ENCODE measurements around the gene SLC11A1. TPM values are rescaled to one million over a fixed set of nuclear protein-coding genes. Genes with fewer than 3 reads are reported as not detected.

SLC11A1 gene
- total RNA-seq, 3 donors from 2014 or later (not counting 1 experiment from before 2014, with no cell fraction given) = 17.9 to 53.5 (median 35.5) TPM

DNA sequence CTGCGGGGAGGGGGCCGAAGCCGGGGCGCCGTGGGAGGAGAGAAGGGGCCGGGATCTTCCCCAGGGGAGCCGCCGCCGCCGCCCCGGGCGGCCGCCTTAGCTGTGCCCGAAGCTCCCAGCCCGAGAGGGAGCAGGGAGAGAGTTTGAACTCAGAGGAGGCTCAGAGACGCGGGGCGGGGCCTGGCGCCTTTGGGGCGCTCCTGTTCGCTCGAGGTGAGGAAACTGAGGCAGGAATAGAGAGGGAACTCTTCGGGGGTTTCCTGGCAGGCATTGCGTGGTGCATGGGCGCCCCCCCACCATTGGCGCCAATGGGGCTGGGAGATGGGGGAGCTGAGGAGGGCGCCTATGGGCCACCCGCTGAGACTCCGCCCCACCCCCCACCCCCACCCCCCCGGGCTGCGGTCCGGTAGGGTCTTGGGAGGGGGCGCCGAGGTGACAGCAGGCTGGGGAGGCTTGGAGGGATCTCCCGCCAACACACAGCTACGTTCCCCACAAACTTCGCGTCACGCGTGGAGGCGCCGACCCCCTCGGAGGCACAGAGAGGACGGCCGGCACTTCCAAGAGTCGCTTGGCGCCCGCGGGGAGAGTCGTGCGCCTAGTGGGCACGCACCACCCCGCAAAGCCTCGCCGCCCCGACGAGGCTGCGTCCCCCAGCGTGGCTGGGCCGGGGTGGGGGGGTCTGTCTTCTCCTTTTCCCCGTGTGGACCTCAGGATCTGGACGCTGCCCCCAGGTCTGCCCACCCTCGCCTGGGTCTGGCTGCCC, 18.3 kb downstream of the SLC11A1 start:
- no peaks in the 10 kb centered on the region for H3K27me3 ChIP-seq (ENCODE audit: control insufficient read depth, insufficient read depth, low read length)
- peak overlapping the region; percentile 95 for H3K4me3 Mint-ChIP-seq
- peak; percentile 48 to 63 for DNase-seq
- H3K27ac Mint-ChIP-seq = peak overlapping the region; percentile 98
- H3K4me1 ChIP-seq (ENCODE audit: control insufficient read depth, insufficient read depth, low read length) = peaks cover 78% of the 10 kb centered on the region
- peaks cover 41% of the 10 kb centered on the region for H3K36me3 ChIP-seq (ENCODE audit: control insufficient read depth, insufficient read depth, low read length)
- no peaks in the 10 kb centered on the region for H3K9me3 Mint-ChIP-seq
- H3K4me3 ChIP-seq (ENCODE audit: low read length) = peak overlapping the region; percentile 92
- ATAC-seq = no peak
- intact Hi-C loops (cut with micrococcal nuclease) = no loop called here
- H3K27me3 Mint-ChIP-seq (ENCODE audit: low read depth in 2 of 2) = no peaks in the 10 kb centered on the region
- H3K4me1 Mint-ChIP-seq = peaks cover 52 to 75% of the 10 kb centered on the region in 2 donors
- no peaks in the 10 kb centered on the region for H3K9me3 ChIP-seq (ENCODE audit: control insufficient read depth, insufficient read depth, low read length)
- H3K27ac ChIP-seq (ENCODE audit: low read length) = peak overlapping the region; percentile 84
- WGBS (ENCODE audit: insufficient coverage) = under 1% methylated on average over 54 of the region's 63 CpGs
- TF ChIP-seq, protein P1, sequence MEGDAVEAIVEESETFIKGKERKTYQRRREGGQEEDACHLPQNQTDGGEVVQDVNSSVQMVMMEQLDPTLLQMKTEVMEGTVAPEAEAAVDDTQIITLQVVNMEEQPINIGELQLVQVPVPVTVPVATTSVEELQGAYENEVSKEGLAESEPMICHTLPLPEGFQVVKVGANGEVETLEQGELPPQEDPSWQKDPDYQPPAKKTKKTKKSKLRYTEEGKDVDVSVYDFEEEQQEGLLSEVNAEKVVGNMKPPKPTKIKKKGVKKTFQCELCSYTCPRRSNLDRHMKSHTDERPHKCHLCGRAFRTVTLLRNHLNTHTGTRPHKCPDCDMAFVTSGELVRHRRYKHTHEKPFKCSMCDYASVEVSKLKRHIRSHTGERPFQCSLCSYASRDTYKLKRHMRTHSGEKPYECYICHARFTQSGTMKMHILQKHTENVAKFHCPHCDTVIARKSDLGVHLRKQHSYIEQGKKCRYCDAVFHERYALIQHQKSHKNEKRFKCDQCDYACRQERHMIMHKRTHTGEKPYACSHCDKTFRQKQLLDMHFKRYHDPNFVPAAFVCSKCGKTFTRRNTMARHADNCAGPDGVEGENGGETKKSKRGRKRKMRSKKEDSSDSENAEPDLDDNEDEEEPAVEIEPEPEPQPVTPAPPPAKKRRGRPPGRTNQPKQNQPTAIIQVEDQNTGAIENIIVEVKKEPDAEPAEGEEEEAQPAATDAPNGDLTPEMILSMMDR (IDR thresholded peaks at IDR 0.05) = no peak
- no peaks in the 10 kb centered on the region for H3K36me3 Mint-ChIP-seq

DNA sequence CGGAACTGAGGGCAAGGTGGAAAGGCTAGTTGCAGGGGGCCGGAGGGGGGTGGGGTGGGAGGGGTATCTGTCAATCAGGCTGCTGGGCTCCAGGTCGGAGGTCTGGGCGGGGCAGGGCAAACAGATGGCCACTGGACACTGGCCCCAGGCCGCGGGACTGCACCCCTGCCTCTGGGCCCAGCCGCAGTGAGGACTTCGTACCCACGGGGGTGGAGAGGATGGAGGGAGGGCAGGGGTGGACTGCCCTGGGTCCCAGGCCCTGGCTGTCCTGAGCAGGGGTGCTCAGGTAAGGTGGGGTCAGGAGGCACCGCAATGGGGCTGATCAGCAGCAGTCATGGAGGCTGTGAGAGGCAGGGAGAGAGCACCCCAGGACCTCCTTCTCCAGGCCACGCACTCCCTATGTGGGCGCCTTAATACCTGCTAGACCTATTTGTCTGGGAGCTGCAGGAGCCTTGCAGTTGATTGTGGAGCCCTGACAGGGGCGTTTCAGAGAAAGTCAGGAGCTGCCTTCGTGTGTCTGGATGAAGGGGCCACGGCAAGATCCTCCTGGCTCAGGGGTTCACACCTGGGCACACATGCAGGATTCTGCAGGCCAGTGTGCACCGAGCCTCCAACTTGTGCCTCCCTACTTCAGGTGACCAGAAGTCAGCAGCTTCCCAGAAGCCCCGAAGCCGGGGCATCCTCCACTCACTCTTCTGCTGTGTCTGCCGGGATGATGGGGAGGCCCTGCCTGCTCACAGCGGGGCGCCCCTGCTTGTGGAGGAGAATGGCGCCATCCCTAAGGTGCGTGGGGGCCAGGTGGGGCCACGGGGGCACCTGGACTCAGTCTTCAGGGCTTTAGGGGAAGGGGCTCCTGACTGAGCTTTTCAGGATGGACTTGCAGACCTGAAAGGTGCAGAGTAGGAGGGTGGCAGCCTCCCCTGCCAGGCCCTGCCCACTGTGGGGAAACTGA, 19.1 kb downstream of the SLC11A1 start:
- H3K27me3 Mint-ChIP-seq (ENCODE audit: low read depth in 2 of 2) = no peaks in the 10 kb centered on the region
- WGBS (ENCODE audit: insufficient coverage) = 37% methylated on average over 22 of the region's 24 CpGs

DNA sequence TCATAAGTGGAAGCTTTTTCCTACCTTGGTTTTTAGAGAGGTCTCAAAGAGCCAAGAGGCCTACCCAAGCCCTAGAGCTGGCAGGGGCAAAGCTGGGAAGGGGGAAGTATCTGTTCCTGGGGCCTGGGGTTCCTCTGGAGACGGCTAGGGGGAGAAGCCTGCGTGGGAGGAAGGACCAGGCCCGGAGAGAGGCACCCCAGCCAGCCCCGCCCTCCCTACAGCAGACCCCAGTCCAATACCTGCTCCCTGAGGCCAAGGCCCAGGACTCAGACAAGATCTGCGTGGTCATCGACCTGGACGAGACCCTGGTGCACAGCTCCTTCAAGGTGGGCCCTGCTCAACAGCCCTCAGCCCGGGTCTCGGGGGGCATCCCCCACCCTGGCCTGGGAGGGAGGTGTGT, 19.8 kb downstream of the SLC11A1 start:
- Histone ChIP-seq H3K27me3 (ENCODE audit: control insufficient read depth, insufficient read depth, low read length) (no peaks in the 10 kb centered on the region), H3K36me3 (ENCODE audit: control insufficient read depth, insufficient read depth, low read length) (peaks cover 42% of the 10 kb centered on the region), H3K27ac (ENCODE audit: low read length) (peak overlapping the region; percentile 21), H3K4me1 (ENCODE audit: control insufficient read depth, insufficient read depth, low read length) (peaks cover 79% of the 10 kb centered on the region), H3K9me3 (ENCODE audit: control insufficient read depth, insufficient read depth, low read length) (no peaks in the 10 kb centered on the region), H3K4me3 (ENCODE audit: low read length) (peak overlapping the region; percentile 92)
- H3K36me3 Mint-ChIP-seq = no peaks in the 10 kb centered on the region
- intact Hi-C loops (cut with micrococcal nuclease) = no loop called here
- peak overlapping the region; percentile 98 for H3K27ac Mint-ChIP-seq
- peaks cover 49 to 75% of the 10 kb centered on the region in 2 donors for H3K4me1 Mint-ChIP-seq
- H3K27me3 Mint-ChIP-seq (ENCODE audit: low read depth in 2 of 2) = no peaks in the 10 kb centered on the region
- WGBS (ENCODE audit: insufficient coverage) = 73% methylated on average over 9 of the region's 9 CpGs
- TF ChIP-seq, protein P1 (IDR thresholded peaks at IDR 0.05) = no peak
- DNase-seq (no peak), ATAC-seq (no peak)
- H3K9me3 Mint-ChIP-seq = no peaks in the 10 kb centered on the region
- peak overlapping the region; percentile 95 for H3K4me3 Mint-ChIP-seq

More for the DNA sequence above, 19.1 kb downstream of the SLC11A1 start:
- no peaks in the 10 kb centered on the region for H3K27me3 ChIP-seq (ENCODE audit: control insufficient read depth, insufficient read depth, low read length)
- peak overlapping the region; percentile 21 for H3K27ac ChIP-seq (ENCODE audit: low read length)
- H3K4me1 ChIP-seq (ENCODE audit: control insufficient read depth, insufficient read depth, low read length) = peaks cover 81% of the 10 kb centered on the region
- peak overlapping the region; percentile 98 for H3K27ac Mint-ChIP-seq
- H3K36me3 Mint-ChIP-seq = no peaks in the 10 kb centered on the region
- DNase-seq (peak in 1 of 2 donors; percentile 29), ATAC-seq (no peak)
- peaks cover 52 to 76% of the 10 kb centered on the region in 2 donors for H3K4me1 Mint-ChIP-seq
- TF ChIP-seq, protein P1 (IDR thresholded peaks at IDR 0.05) = no peak
- H3K9me3 Mint-ChIP-seq = no peaks in the 10 kb centered on the region
- peak overlapping the region; percentile 95 for H3K4me3 Mint-ChIP-seq
- peak overlapping the region; percentile 92 for H3K4me3 ChIP-seq (ENCODE audit: low read length)
- intact Hi-C loops (cut with micrococcal nuclease) = no loop called here
- H3K9me3 ChIP-seq (ENCODE audit: control insufficient read depth, insufficient read depth, low read length) = no peaks in the 10 kb centered on the region
- H3K36me3 ChIP-seq (ENCODE audit: control insufficient read depth, insufficient read depth, low read length) = peaks cover 42% of the 10 kb centered on the region
